CD14-positive monocyte (primary cell): Measurements from ENCODE around the gene ALOX12B. TPM values are rescaled to one million over a fixed set of nuclear protein-coding genes. Genes with fewer than 3 reads are reported as not detected.
A peak's percentile ranks its signal among the peaks of the same experiment; 100 is the strongest.

Experiments used
- DNase-seq, 3 donors: peaks; one replicate each; pipeline ENCODE4 v3.0.0-alpha.2; 2011 to 2022
- H2AFZ ChIP-seq: 2 replicates; pipeline ENCODE4 v1.6.0; 2012; ENCODE audit warnings: mild to moderate bottlenecking, low read depth, low read length, inconsistent platforms; ENCODE audit not compliant: insufficient read depth, poor library complexity, severe bottlenecking
- H3K27ac ChIP-seq, 2 donors: 1 replicate in 1 of 2; 2 replicates in 1 of 2; pipeline ENCODE4 v1.5.1; 2012 to 2013; ENCODE audit warnings: low read length in 2 of 2, control low read depth in 1 of 2, inconsistent platforms in 1 of 2, low read depth in 1 of 2, mild to moderate bottlenecking in 1 of 2
- H3K27me3 ChIP-seq, 2 donors: one replicate each; pipeline versions ENCODE4 v1.6.0 to v1.6.1; 2011 to 2013; ENCODE audit warnings: low read length in 2 of 2; ENCODE audit not compliant: control insufficient read depth in 2 of 2, insufficient read depth in 2 of 2
- H3K36me3 ChIP-seq, 2 donors: replicated peaks in 1 of 2; 1 replicate in 1 of 2; 2 replicates in 1 of 2; pipeline versions ENCODE4 v1.5.1 to v1.6.1; 2012 to 2013; ENCODE audit warnings: low read length in 2 of 2, control low read depth in 1 of 2, inconsistent platforms in 1 of 2, mild to moderate bottlenecking in 1 of 2; ENCODE audit not compliant: insufficient read depth in 2 of 2, control insufficient read depth in 1 of 2
- H3K4me1 ChIP-seq, 2 donors: 1 replicate in 1 of 2; 2 replicates in 1 of 2; pipeline versions ENCODE4 v1.5.1 to v1.6.1; 2012 to 2013; ENCODE audit warnings: low read length in 2 of 2, control low read depth in 1 of 2, inconsistent platforms in 1 of 2, mild to moderate bottlenecking in 1 of 2, moderate library complexity in 1 of 2; ENCODE audit not compliant: insufficient read depth in 2 of 2, control insufficient read depth in 1 of 2
- H3K4me2 ChIP-seq: replicated peaks from 2 replicates; pipeline ENCODE3; 2012; ENCODE audit warnings: low read length, moderate library complexity, mild to moderate bottlenecking; ENCODE audit not compliant: poor library complexity, severe bottlenecking; ENCODE audit errors: extremely low read depth
- H3K4me3 ChIP-seq, 3 experiments: fragments of 200-600 bp in 1 of 3; sonication (generic) in 1 of 3; replicated peaks in 1 of 3; 1 replicate in 2 of 3; 2 replicates in 1 of 3; pipeline ENCODE4 v1.5.1; 2011 to 2013; ENCODE audit warnings: low read length in 3 of 3, mild to moderate bottlenecking in 3 of 3, control low read depth in 2 of 3, low read depth in 2 of 3, inconsistent platforms in 1 of 3, moderate library complexity in 1 of 3
- H3K79me2 ChIP-seq: 2 replicates; pipeline ENCODE4 v1.6.0; 2012; ENCODE audit warnings: mild to moderate bottlenecking, control low read depth, inconsistent platforms, low read length, moderate library complexity; ENCODE audit not compliant: insufficient read depth
- H3K9ac ChIP-seq: 2 replicates; pipeline ENCODE4 v1.6.0; 2017; ENCODE audit warnings: low read length, mild to moderate bottlenecking; ENCODE audit not compliant: insufficient read depth, poor library complexity, severe bottlenecking
- H3K9me3 ChIP-seq, 2 donors: replicated peaks in 1 of 2; 1 replicate in 1 of 2; 2 replicates in 1 of 2; pipeline versions ENCODE4 v1.5.1 to v1.6.1; 2012 to 2013; ENCODE audit warnings: low read length in 2 of 2, control low read depth in 1 of 2; ENCODE audit not compliant: control insufficient read depth in 1 of 2, insufficient read depth in 1 of 2
- H4K20me1 ChIP-seq: 2 replicates; pipeline ENCODE4 v1.6.0; 2012; ENCODE audit warnings: mild to moderate bottlenecking, low read length, control low read depth, moderate library complexity; ENCODE audit not compliant: insufficient read depth
- H3K27ac Mint-ChIP-seq, 7 donors: one replicate each; pipeline ENCODE4 v1.8.0; 2020; ENCODE audit warnings: mild to moderate bottlenecking in 7 of 7, mixed read lengths in 7 of 7, moderate library complexity in 6 of 7, inconsistent platforms in 2 of 7
- H3K27me3 Mint-ChIP-seq, 3 donors: one replicate each; pipeline ENCODE4 v1.8.0; 2021 to 2022; ENCODE audit warnings: low read depth in 3 of 3, mild to moderate bottlenecking in 3 of 3, mixed read lengths in 3 of 3, moderate library complexity in 3 of 3, inconsistent platforms in 1 of 3
- H3K36me3 Mint-ChIP-seq, 2 donors: one replicate each; pipeline ENCODE4 v1.8.0; 2020; ENCODE audit warnings: mixed read lengths in 2 of 2, inconsistent platforms in 1 of 2, mild to moderate bottlenecking in 1 of 2
- H3K4me1 Mint-ChIP-seq: one replicate; pipeline ENCODE4 v1.8.0; 2020; ENCODE audit warnings: mild to moderate bottlenecking, mixed read lengths
- H3K4me3 Mint-ChIP-seq, 2 donors: one replicate each; pipeline ENCODE4 v1.8.0; 2020; ENCODE audit warnings: mild to moderate bottlenecking in 2 of 2, mixed read lengths in 2 of 2, moderate library complexity in 1 of 2
- H3K9me3 Mint-ChIP-seq, 7 donors: one replicate each; pipeline ENCODE4 v1.8.0; 2020 to 2022; ENCODE audit warnings: mixed read lengths in 7 of 7, mild to moderate bottlenecking in 6 of 7, moderate library complexity in 6 of 7, inconsistent platforms in 2 of 7
- CTCF ChIP-seq: fragments of 200-600 bp; IDR thresholded peaks from one replicate; pipeline ENCODE4 v1.8.0; 2022; ENCODE audit warnings: antibody characterized with exemption, mild to moderate bottlenecking
- WGBS: methylation state at CpG from one replicate; pipeline ENCODE4 v1.1.5; 2013; ENCODE audit warnings: missing lambda C conversion rate; ENCODE audit not compliant: insufficient coverage; 5-methylcytosine and 5-hydroxymethylcytosine counted together
- intact Hi-C, 2 donors: fragments of 100-400 bp; cut with micrococcal nuclease; formaldehyde crosslinking; loops; one replicate each; pipeline versions ENCODE4 v1.15.0 to v1.15.1; 2023
- polyA plus RNA-seq, 3 donors: library from polyadenylated mRNA; depleted of rRNA in 1 of 3; unstranded in 2 of 3; stranded (reverse) in 1 of 3; fragments of 300-500 nt in 2 of 3; fragments of >200 nt in 1 of 3; fragmentation: Illumina TruSeq in 2 of 3; gene quantifications; 1 replicate in 2 of 3; 2 replicates in 1 of 3; pipeline ENCODE4 v1.2.3, GENCODE V29; 2012 to 2021

Gene ALOX12B
- polyA plus RNA-seq, 3 donors = not detected

GRCh38 chr17:8133399-8133798, 45.9 kb upstream of the ALOX12B start:
- H3K4me1 ChIP-seq = peaks cover 10 to 12% of the 10 kb centered on the region in 2 donors
- intact Hi-C loops = loop anchor here in 1 of 2 donors (10.0 kb wide), 1 partner anchor 161 kb away; the partner anchor contains the start of gene SLC25A35
- Mint-ChIP-seq H3K27ac (no peak overlapping the region), H3K36me3 (no peaks in the 10 kb centered on the region), H3K4me3 (no peak overlapping the region), H3K9me3 (no peaks in the 10 kb centered on the region), H3K4me1 (no peaks in the 10 kb centered on the region), H3K27me3 (peaks cover 23 to 47% (median 35%) of the 10 kb centered on the region in 3 donors)
- no peak overlapping the region for H3K4me3 ChIP-seq
- H3K4me2 ChIP-seq = no peak overlapping the region
- no peak overlapping the region for H2AFZ ChIP-seq
- no peak for TF ChIP-seq CTCF
- no peaks in the 10 kb centered on the region for H4K20me1 ChIP-seq
- no peak overlapping the region for H3K27ac ChIP-seq
- no peaks in the 10 kb centered on the region for H3K36me3 ChIP-seq
- WGBS = 89% methylated on average over 4 of the region's 12 CpGs
- no peak overlapping the region for H3K9ac ChIP-seq
- no peaks in the 10 kb centered on the region for H3K79me2 ChIP-seq
- H3K27me3 ChIP-seq = peaks cover 1 to 24% of the 10 kb centered on the region in 2 donors
- no peaks in the 10 kb centered on the region for H3K9me3 ChIP-seq
- DNase-seq = no peak

GRCh38 chr17:8131844-8132441, 44.4 kb upstream of the ALOX12B start:
- Mint-ChIP-seq H3K27ac (no peak overlapping the region), H3K36me3 (peaks cover 2 to 4% of the 10 kb centered on the region in 2 donors), H3K9me3 (peaks cover 0 to 3% (median 0%) of the 10 kb centered on the region in 7 donors), H3K4me3 (peak overlapping the region in 1 of 2 donors; percentile 46), H3K27me3 (peaks cover 38 to 61% (median 49%) of the 10 kb centered on the region in 3 donors), H3K4me1 (peaks cover 4% of the 10 kb centered on the region)
- Histone ChIP-seq H3K27ac (no peak overlapping the region), H3K4me3 (no peak overlapping the region), H3K4me1 (peaks cover 4% of the 10 kb centered on the region in 2 donors), H3K27me3 (peaks cover 7 to 32% of the 10 kb centered on the region in 2 donors), H4K20me1 (no peaks in the 10 kb centered on the region), H3K9me3 (no peaks in the 10 kb centered on the region), H3K9ac (no peak overlapping the region), H3K4me2 (no peak overlapping the region), H3K36me3 (no peaks in the 10 kb centered on the region), H3K79me2 (no peaks in the 10 kb centered on the region), H2AFZ (no peak overlapping the region)
- TF ChIP-seq CTCF = no peak
- peak in 1 of 3 donors; percentile 3 for DNase-seq
- WGBS = 78% methylated on average over 1 of the region's 3 CpGs
- intact Hi-C loops = loop anchor here in 1 of 2 donors (10.0 kb wide), 1 partner anchor 163 kb away; the partner anchor contains the start of gene SLC25A35
